K562 (cell line): ENCODE data around the gene SLC17A9. TPM values are rescaled to one million over a fixed set of nuclear protein-coding genes. Genes with fewer than 3 reads are reported as not detected.

Source experiments
- ATAC-seq: fragments of 200-7000 bp; cut with Tn5 transposase; 3 replicates; pipeline ENCODE4 v1.9.1; 2020; ENCODE audit warnings: moderate library complexity
- BruUV-seq: library from RNA; stranded (reverse); fragments of 400-500 nt; replicated peaks from 2 replicates; lab custom pipeline; 2021; lab: Mats Ljungman, UMichigan
- CTCF ChIA-PET: fragments of 300-600 bp; formaldehyde crosslinking; extraction: SDS; loops from one replicate; lab custom pipeline; 2021; ENCODE audit warnings: low intra/inter-chr PET ratio; lab: Yijun Ruan, JAX
- POLR2A ChIA-PET: fragments of 300-600, 350-650 bp; sonication (Branson Sonifier 250); formaldehyde crosslinking; extraction: SDS; loops from one replicate; lab custom pipeline; 2021; ENCODE audit warnings: antibody characterized with exemption, inconsistent platforms; lab: Yijun Ruan, JAX
- DNase-seq, 4 experiments: peaks; one replicate each; pipeline versions ENCODE4 v3.0.0 to v3.0.0-alpha.2; 2011 to 2018; ENCODE audit warnings: low spot score in 3 of 4, mixed read lengths in 3 of 4; ENCODE audit errors: extremely low read depth in 1 of 4
- FAIRE-seq: peaks from 2 replicates; lab custom pipeline; 2011; peaks lifted over from hg19 to GRCh38; lab: Jason Lieb, UNC
- H2AFZ ChIP-seq: 2 replicates; pipeline ENCODE4 v1.6.0; 2011; ENCODE audit warnings: low read depth, low read length, control low read depth, inconsistent platforms
- H3K27ac ChIP-seq: fragments of 200-600 bp; 3 replicates; pipeline ENCODE4 v1.8.0; 2011; ENCODE audit warnings: low read depth, mild to moderate bottlenecking, control low read depth, inconsistent platforms, low read length, moderate library complexity, mixed read lengths; ENCODE audit errors: extremely low read depth
- H3K27me3 ChIP-seq, 2 experiments: fragments of 300-600 bp in 1 of 2; 2 replicates in 1 of 2; 3 replicates in 1 of 2; pipeline versions ENCODE4 v1.6.0 to v1.8.0; 2011; ENCODE audit warnings: inconsistent platforms in 2 of 2, low read length in 2 of 2, mild to moderate bottlenecking in 1 of 2, mixed read lengths in 1 of 2, moderate library complexity in 1 of 2; ENCODE audit not compliant: control insufficient read depth in 2 of 2, insufficient read depth in 2 of 2
- H3K36me3 ChIP-seq: fragments of 300-600 bp; 3 replicates; pipeline ENCODE4 v1.8.0; 2011; ENCODE audit warnings: mild to moderate bottlenecking, low read length, inconsistent platforms; ENCODE audit not compliant: control insufficient read depth, insufficient read depth
- H3K4me1 ChIP-seq, 2 experiments: fragments of 200-600 bp in 1 of 2; replicated peaks in 1 of 2; 2 replicates in 1 of 2; 3 replicates in 1 of 2; pipeline versions ENCODE4 v1.5.1 to v1.8.0; 2011; ENCODE audit warnings: inconsistent platforms in 2 of 2, low read length in 2 of 2, mild to moderate bottlenecking in 1 of 2, mixed read lengths in 1 of 2, moderate library complexity in 1 of 2; ENCODE audit not compliant: control insufficient read depth in 2 of 2, insufficient read depth in 2 of 2
- H3K4me2 ChIP-seq: 2 replicates; pipeline ENCODE4 v1.6.1; 2011; ENCODE audit warnings: low read length, control low read depth, inconsistent platforms, mixed read lengths; ENCODE audit not compliant: insufficient read depth
- H3K4me3 ChIP-seq: fragments of 200-600 bp; sonication (generic), shearing (Covaris generic); 2 replicates; pipeline ENCODE4 v1.5.1; 2016; ENCODE audit warnings: control low read depth, inconsistent platforms
- H3K79me2 ChIP-seq: fragments of 200-600 bp; 3 replicates; pipeline ENCODE4 v1.8.0; 2011; ENCODE audit warnings: low read length, inconsistent platforms; ENCODE audit not compliant: control insufficient read depth, insufficient read depth
- H3K9ac ChIP-seq, 2 experiments: 2 replicates each; pipeline versions ENCODE4 v1.6.0 to v1.6.1; 2011; ENCODE audit warnings: low read depth in 2 of 2, low read length in 2 of 2, control low read depth in 1 of 2, inconsistent platforms in 1 of 2, mild to moderate bottlenecking in 1 of 2, mixed read lengths in 1 of 2; ENCODE audit not compliant: insufficient read depth in 1 of 2
- H3K9me1 ChIP-seq: one replicate; pipeline ENCODE4 v1.6.0; 2011; ENCODE audit warnings: inconsistent platforms, mild to moderate bottlenecking, low read length, moderate library complexity; ENCODE audit not compliant: control insufficient read depth, insufficient read depth
- H3K9me3 ChIP-seq: replicated peaks from 2 replicates; pipeline ENCODE4 v1.5.1; 2011; ENCODE audit warnings: low read depth, low read length, inconsistent platforms; ENCODE audit not compliant: control insufficient read depth, insufficient read depth
- H4K20me1 ChIP-seq: replicated peaks from 2 replicates; pipeline ENCODE4 v1.6.1; 2011; ENCODE audit warnings: low read length, inconsistent platforms, mixed read lengths; ENCODE audit not compliant: control insufficient read depth, insufficient read depth
- STAG1 ChIP-seq: sonication (generic); formaldehyde crosslinking; IDR thresholded peaks from 2 replicates; pipeline ENCODE4 v1.5.0; 2020; ENCODE audit warnings: missing genetic modification reagents, borderline replicate concordance
- U2AF1 ChIP-seq: fragments of 200-400 bp; formaldehyde crosslinking; optimal IDR thresholded peaks from 2 replicates; pipeline ENCODE3; 2017; ENCODE audit warnings: mild to moderate bottlenecking, low read depth, low read length, moderate library complexity
- WGBS: fragments of 100-300 bp; shearing (Covaris generic); methylation state at CpG from one replicate; pipeline ENCODE4 v1.1.6; 2016; ENCODE audit warnings: low coverage, mixed read lengths; ENCODE audit not compliant: insufficient coverage; ENCODE audit errors: missing lambda C conversion rate; 5-methylcytosine and 5-hydroxymethylcytosine counted together
- in situ Hi-C: fragments of 300-500 bp; cut with MboI; formaldehyde crosslinking; loops from 4 replicates; pipeline ENCODE4 v1.15.0; 2018; ENCODE audit warnings: inconsistent platforms, mixed read lengths
- intact Hi-C: fragments of 100-400 bp; cut with micrococcal nuclease; formaldehyde crosslinking; loops from 2 replicates; pipeline ENCODE4 v1.14.2; 2022
- polyA plus RNA-seq, 8 experiments: library from polyadenylated mRNA; depleted of rRNA in 4 of 8; stranded (reverse) in 5 of 8; unstranded in 3 of 8; fragments of >200 nt; fragmentation: Nextera tagmentation in 2 of 8; fragmentation: Illumina TruSeq in 1 of 8; extraction: Ambion mirVana in 2 of 8; extraction: Trizol in 1 of 8; gene quantifications; 2 replicates each; pipeline versions ENCODE4 v1.2.1 to v1.2.3, GENCODE V29; 2011 to 2014; ENCODE audit warnings: inconsistent platforms in 1 of 8, missing spikeins in 1 of 8
- total RNA-seq, 7 experiments: library from RNA; depleted of rRNA in 6 of 7; stranded (reverse); fragments of >200 nt in 6 of 7; fragmentation: Illumina TruSeq in 2 of 7; extraction: Trizol in 2 of 7; gene quantifications; 2 replicates each; pipeline versions ENCODE4 v1.2.1 to v1.2.3, GENCODE V29; 2011 to 2021; ENCODE audit warnings: low replicate concordance in 1 of 7
- TF ChIP-seq, protein P1 (sequence below), 2 experiments: IDR thresholded peaks; 2 replicates each; pipeline ENCODE4 v1.6.1; 2011; ENCODE audit warnings: borderline replicate concordance in 1 of 2, control low read depth in 1 of 2, low read depth in 1 of 2, low read length in 1 of 2, mild to moderate bottlenecking in 1 of 2, mixed read lengths in 1 of 2, moderate library complexity in 1 of 2; ENCODE audit not compliant: insufficient read depth in 1 of 2, insufficient read length in 1 of 2, poor library complexity in 1 of 2, severe bottlenecking in 1 of 2; ENCODE audit errors: extremely low read depth in 1 of 2

The SLC17A9 gene
- total and polyA plus RNA-seq, 9 of the 15 experiments (the other 6 are each of a cell fraction or from before 2014, with no cell fraction given) = 0.04 to 0.31 TPM; not detected in 7

DNA sequence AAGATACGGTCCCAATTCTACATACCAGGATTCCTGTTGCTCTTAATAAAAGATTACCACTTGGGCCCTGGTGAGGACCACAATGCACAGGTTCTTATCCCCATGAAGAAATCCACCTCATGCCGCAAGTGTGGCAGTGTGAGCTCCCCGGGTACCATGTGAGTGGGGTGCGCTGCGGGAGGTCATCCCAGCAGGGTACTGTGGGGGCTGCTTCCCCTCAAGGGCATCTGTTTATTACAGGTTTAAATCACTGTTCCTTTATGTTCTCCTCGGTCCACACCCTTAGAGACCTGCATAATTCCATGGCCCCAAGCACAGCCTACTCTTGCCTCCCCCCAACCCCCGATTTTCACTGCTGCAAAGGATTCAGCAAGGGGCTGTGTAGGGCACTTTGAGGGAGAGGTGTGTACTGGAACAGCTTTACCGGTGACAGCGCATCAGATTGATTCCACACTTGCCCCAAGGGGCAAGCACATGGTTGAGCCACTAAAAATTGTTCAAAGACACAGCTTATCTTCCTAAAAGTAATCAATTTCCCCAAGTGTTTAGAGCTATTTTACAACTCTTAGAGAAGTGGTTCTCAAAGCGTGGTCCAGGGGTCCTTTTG lies 32.4 kb upstream of the SLC17A9 start:
- POLR2A ChIA-PET = interaction anchor here (0.6 to 3.1 kb wide), 3 partner anchors 15 to 335 kb away, joined by 3 to 14 read pairs (median 3); no protein-coding TSS in a partner anchor
- in situ Hi-C loops (no loop called here), intact Hi-C loops (no loop called here)
- Histone ChIP-seq H3K9ac (peak overlapping the region in 1 of 2 experiments; percentile 47; a peak in 1 of 4 replicates), H3K36me3 (peaks cover 17% of the 10 kb centered on the region; the same call in 2 of the 3 replicates), H3K4me3 (no peak overlapping the region), H3K27ac (no peak overlapping the region), H3K9me3 (no peaks in the 10 kb centered on the region), H3K27me3 (no peaks in the 10 kb centered on the region), H3K4me1 (peaks cover 29 to 48% of the 10 kb centered on the region in 2 experiments; a peak in 3 of 5 replicates), H2AFZ (no peak overlapping the region), H4K20me1 (peaks cover 82% of the 10 kb centered on the region), H3K9me1 (peaks cover 18% of the 10 kb centered on the region), H3K4me2 (no peak overlapping the region; the same call in 1 of the 2 replicates), H3K79me2 (peaks cover 100% of the 10 kb centered on the region)
- 77% methylated on average over 10 of the region's 10 CpGs for WGBS
- ATAC-seq (no peak), FAIRE-seq (no peak), DNase-seq (no peak)
- BruUV-seq = no TSS peak
- TF ChIP-seq STAG1 (CRISPR knock-in tag) (0 out of 2 replicates have a peak, but pooled peaks have one; percentile 10), U2AF1 (no peak)
- TF ChIP-seq, protein P1, sequence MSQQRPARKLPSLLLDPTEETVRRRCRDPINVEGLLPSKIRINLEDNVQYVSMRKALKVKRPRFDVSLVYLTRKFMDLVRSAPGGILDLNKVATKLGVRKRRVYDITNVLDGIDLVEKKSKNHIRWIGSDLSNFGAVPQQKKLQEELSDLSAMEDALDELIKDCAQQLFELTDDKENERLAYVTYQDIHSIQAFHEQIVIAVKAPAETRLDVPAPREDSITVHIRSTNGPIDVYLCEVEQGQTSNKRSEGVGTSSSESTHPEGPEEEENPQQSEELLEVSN (IDR thresholded peaks at IDR 0.05; ENCODE audit: borderline replicate concordance in 1 of 2, extremely low read depth in 1 of 2, insufficient read depth in 1 of 2, insufficient read length in 1 of 2, low read depth in 1 of 2, low read length in 1 of 2, poor library complexity in 1 of 2, severe bottlenecking in 1 of 2) = no peak
- CTCF ChIA-PET = no interaction called here
